ENCODE data around the gene PXMP4. TPM values are rescaled to one million over a fixed set of nuclear protein-coding genes. Genes with fewer than 3 reads are reported as not detected.

PXMP4 gene
- total RNA-seq, 1 experiment from 2014 or later, result 15.6 TPM

- no peak for DNase-seq (ENCODE audit: low read depth)
Measured at GRCh38 chr20:33732166-33732970, 12.3 kb upstream of the PXMP4 start.

GRCh38 chr20:33731693-33732165 is 11.6 kb upstream of the PXMP4 start, which contains the start of gene ZNF341:
ZNF341 (plus strand) TSS chr20:33731996; CDS start chr20:33732022, 26 bp downstream.
- peak; percentile 86 for DNase-seq (ENCODE audit: low read depth)

DNA sequence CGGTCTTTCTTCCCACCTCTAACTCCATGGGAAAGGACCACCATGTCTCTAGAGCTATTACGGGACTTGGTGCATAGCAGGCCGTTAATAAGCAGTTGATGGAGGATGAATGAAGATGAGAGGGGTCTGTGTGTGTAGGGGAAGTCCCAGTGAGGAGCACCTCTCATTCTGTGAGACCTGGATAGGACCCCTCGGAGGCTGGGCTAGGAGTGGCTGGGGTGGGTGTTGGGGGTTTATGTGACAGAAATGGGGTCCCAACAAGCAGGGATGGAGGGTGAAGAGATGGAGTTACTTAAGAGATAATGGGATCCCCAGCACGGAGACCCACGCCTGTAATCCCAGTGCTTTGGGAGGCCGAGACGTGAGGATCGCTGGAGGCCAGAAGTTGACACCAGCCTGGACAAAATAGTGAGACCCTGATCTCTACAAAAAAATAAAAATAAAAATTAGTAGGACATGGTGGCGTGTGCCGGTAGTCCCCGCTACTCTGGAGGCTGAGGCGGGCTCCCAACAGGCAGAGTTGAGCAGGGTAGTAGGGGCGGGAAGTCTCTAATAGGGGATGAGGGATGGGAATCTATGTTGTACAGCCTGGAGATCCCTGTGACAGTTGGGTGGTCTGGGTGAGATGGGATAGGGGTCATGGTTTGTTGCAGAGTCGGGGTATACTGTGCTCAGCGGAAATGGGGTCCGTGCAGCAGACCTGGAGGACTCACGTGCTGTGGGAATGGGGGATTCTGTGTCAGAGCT is 11.0 kb upstream of the PXMP4 start:
- DNase-seq (ENCODE audit: low read depth), result no peak

GRCh38 chr20:33729101-33729500 is 9.0 kb upstream of the PXMP4 start:
- no peak for DNase-seq (ENCODE audit: low read depth)

DNA sequence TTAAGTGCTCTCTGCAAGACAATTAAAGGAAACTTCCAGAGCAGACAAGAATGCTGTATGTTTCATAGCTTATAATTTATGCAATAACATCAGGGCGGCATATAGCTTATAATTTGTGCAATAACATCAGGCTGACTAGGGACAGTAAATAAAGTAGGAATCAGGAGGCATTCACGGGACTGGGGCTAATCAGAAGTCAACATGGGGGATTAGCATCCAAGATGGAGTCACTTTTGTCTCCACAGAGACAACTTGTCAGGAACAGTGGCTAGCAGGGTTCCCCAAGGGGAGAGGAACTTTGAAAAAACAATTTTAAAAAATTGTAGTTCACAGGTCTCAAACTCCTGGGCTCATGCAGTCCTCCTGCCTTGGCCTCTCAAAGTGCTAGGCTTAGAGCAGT is 8.4 kb upstream of the PXMP4 start:
- no peak for DNase-seq (ENCODE audit: low read depth)

- DNase-seq (ENCODE audit: low read depth), result no peak
Measured at GRCh38 chr20:33727806-33728205, 7.7 kb upstream of the PXMP4 start.

- no peak for DNase-seq (ENCODE audit: low read depth)
Measured at GRCh38 chr20:33727115-33727479, 7.0 kb upstream of the PXMP4 start.

DNA sequence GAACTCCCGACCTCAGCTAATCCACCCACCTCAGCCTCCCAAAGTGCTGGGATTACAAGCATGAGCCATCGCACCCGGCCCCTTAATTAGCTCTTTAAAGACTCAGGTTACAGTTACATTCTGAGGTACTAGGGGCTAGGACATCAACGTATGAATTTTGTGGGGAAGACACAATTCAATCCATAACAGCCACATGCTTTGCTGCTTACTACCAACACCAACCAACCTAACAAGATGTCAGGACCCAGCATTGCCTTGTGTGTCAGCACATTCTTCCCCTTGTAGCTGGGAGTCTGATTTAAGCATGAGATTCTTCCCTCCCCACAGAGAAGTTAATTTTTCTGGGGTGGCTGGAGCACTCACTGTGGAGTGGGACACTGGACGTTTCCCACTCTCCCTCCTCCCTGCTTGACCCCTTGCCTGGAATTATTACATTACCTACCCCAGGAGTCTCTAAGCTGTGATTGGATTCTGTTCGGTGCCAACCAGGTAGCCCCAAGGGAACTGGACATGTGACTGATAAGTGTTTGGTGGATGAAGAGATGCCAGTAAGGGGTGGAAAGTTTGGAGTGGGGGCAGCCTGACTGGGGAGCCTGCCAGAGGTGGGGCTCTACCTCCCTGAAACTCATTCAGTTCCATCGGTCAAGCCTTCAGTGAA is 5.6 kb upstream of the PXMP4 start:
- no peak for DNase-seq (ENCODE audit: low read depth)

GRCh38 chr20:33724439-33725094 is 4.5 kb upstream of the PXMP4 start:
- DNase-seq (ENCODE audit: low read depth), result no peak

GRCh38 chr20:33721391-33722140 is 1.5 kb upstream of the PXMP4 start:
- DNase-seq (ENCODE audit: low read depth), result no peak

DNA sequence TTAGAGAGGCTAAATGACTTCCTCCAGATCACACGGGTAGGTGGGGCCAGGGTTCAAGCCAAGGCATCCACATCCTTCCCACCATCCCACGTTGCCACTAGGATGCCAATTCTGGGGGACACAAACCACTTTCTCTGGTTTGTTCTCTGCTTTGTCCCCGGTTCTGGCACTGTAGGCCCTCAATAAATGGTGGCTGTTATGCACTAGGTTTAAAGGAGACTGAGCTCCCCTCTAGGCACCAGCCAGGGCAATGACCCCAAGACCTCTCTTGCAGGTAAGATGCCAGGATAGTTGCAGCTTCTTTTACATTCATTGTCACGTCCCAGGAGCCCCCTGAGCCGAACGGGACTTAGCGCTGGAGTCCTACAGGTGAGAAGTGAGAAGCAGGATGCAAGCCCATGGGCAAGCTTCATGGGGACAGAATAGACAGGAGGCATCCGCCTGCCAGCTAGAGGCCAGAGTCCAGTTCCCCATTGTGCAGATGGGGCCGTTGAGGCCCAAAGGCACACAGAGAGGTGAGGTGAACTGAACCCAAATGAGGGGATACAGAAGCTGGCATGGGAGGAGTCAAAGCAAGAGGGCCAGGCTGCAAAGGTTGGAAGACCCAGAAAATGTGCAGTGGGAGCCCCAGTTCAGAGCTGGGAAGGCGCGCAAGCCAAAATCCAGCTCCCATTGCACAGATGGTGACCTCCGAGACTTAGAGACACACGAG is 677 bp downstream of the PXMP4 start:
- no peak for DNase-seq (ENCODE audit: low read depth)

GRCh38 chr20:33716498-33716897 is 3.6 kb downstream of the PXMP4 start:
- no peak for DNase-seq (ENCODE audit: low read depth)

DNA sequence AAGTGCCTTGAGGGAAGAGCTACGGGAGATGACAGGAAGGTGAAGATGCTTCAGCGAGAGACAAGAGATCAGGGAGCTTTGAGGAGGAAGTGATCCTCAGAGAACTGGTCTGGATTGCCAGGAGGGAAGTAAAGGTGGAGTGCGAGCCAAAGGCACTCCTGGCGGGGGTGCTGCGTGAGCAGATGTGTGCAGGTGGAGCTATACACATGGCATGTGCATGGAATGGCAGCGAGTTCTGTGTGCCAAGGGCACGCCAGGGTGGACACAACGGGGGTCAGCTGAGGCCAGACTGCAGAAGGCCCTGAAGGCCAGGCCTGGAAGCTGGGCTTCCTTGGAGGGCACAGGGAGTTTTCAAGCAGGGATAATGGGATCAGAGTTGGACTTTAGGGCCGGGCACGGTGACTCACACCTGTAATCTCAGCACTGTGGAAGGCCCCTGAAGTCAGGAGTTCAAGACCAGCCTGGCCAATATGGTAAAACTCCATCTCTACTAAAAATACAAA is 6.2 kb downstream of the PXMP4 start:
- no peak for DNase-seq (ENCODE audit: low read depth)

GRCh38 chr20:33711446-33711738 is 8.7 kb downstream of the PXMP4 start:
- DNase-seq (ENCODE audit: low read depth), result no peak

- DNase-seq (ENCODE audit: low read depth), result no peak
Measured at GRCh38 chr20:33710681-33711445, 9.2 kb downstream of the PXMP4 start.

GRCh38 chr20:33709905-33710541 is 10.1 kb downstream of the PXMP4 start:
- DNase-seq (ENCODE audit: low read depth), result no peak

DNA sequence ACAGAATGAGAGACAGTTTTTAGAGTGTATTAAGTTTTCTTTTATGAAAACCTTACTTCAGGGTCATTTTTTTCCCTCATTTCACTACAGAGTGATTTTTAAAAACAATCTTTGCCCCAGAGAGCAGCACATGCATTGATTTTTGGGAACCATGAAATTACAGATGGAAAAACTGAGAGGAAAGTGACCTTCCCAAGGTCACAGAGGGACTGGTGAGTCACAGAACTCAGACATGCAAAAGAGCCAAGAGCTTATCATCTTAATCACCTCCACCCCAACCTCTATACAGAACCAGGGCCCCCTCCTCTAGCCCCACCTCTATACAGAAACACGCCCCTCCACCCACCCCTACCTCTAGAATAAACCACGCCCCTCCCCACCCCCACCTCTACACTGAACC is 10.7 kb downstream of the PXMP4 start:
- DNase-seq (ENCODE audit: low read depth), result peak; percentile 45

GRCh38 chr20:33707668-33708067 is 12.4 kb downstream of the PXMP4 start:
- no peak for DNase-seq (ENCODE audit: low read depth)

GRCh38 chr20:33704197-33704924 is 15.7 kb downstream of the PXMP4 start:
- peak; percentile 58 for DNase-seq (ENCODE audit: low read depth)

Data from M059J (cell line).